LNCaP clone FGC (cell line): Measurements from ENCODE around the gene PIP4K2A.

Experiments used
- DNase-seq: peaks from one replicate; pipeline ENCODE4 v3.0.0-alpha.2; 2011; ENCODE audit warnings: low read depth
- H3K4me3 ChIP-seq: 2 replicates; pipeline ENCODE4 v1.5.1; 2011; ENCODE audit warnings: mild to moderate bottlenecking, low read depth, low read length, control low read depth
- CTCF ChIP-seq: IDR thresholded peaks from 2 replicates; pipeline ENCODE4 v1.5.1; 2012; ENCODE audit warnings: mild to moderate bottlenecking; ENCODE audit not compliant: control insufficient read depth, insufficient read depth; ENCODE audit errors: extremely low read depth

The PIP4K2A gene

GRCh38 chr10:22652988-22653481 is 61.3 kb downstream of the PIP4K2A start:
- no peak for DNase-seq
- no peak for TF ChIP-seq CTCF
- no peak overlapping the region for H3K4me3 ChIP-seq

GRCh38 chr10:22651276-22651980 is 63.0 kb downstream of the PIP4K2A start:
- no peak for DNase-seq
- no peak overlapping the region for H3K4me3 ChIP-seq
- TF ChIP-seq CTCF, result no peak

GRCh38 chr10:22649994-22650393 is 64.4 kb downstream of the PIP4K2A start:
- H3K4me3 ChIP-seq, result no peak overlapping the region
- TF ChIP-seq CTCF, result no peak

GRCh38 chr10:22649390-22649841 is 65.0 kb downstream of the PIP4K2A start:
- no peak overlapping the region for H3K4me3 ChIP-seq
- DNase-seq, result no peak
- no peak for TF ChIP-seq CTCF

More at GRCh38 chr10:22649994-22650393, 64.4 kb downstream of the PIP4K2A start:
- DNase-seq, result no peak

- H3K4me3 ChIP-seq, result no peak overlapping the region
- TF ChIP-seq CTCF, result no peak
- no peak for DNase-seq
These were observed 65.8 kb downstream of the PIP4K2A start for GRCh38 chr10:22648547-22648961.

- no peak for TF ChIP-seq CTCF
- DNase-seq, result no peak
- no peak overlapping the region for H3K4me3 ChIP-seq
These were observed 67.1 kb downstream of the PIP4K2A start for GRCh38 chr10:22647244-22647643.

- no peak for TF ChIP-seq CTCF
- no peak overlapping the region for H3K4me3 ChIP-seq
- no peak for DNase-seq
These were observed 68.0 kb downstream of the PIP4K2A start for GRCh38 chr10:22646388-22646853.
